C4-2B (cell line): ENCODE data around the gene CRACDL.

Source experiments
- CTCF ChIP-seq: fragments of 450-650 bp; conservative IDR thresholded peaks from 2 replicates; pipeline ENCODE4 v1.5.1; 2017; ENCODE audit warnings: mild to moderate bottlenecking
- ZFX ChIP-seq: fragments of 450-650 bp; IDR thresholded peaks from 2 replicates; pipeline ENCODE4 v1.6.1; 2017

- no peak for TF ChIP-seq CTCF
- no peak for TF ChIP-seq ZFX
These were observed 19.0 kb downstream of the CRACDL start for GRCh38 chr2:98917031-98917471.
